ENCODE data around the gene NUTM2D. TPM values are rescaled to one million over a fixed set of nuclear protein-coding genes. Genes with fewer than 3 reads are reported as not detected.

Gene NUTM2D, protein sequence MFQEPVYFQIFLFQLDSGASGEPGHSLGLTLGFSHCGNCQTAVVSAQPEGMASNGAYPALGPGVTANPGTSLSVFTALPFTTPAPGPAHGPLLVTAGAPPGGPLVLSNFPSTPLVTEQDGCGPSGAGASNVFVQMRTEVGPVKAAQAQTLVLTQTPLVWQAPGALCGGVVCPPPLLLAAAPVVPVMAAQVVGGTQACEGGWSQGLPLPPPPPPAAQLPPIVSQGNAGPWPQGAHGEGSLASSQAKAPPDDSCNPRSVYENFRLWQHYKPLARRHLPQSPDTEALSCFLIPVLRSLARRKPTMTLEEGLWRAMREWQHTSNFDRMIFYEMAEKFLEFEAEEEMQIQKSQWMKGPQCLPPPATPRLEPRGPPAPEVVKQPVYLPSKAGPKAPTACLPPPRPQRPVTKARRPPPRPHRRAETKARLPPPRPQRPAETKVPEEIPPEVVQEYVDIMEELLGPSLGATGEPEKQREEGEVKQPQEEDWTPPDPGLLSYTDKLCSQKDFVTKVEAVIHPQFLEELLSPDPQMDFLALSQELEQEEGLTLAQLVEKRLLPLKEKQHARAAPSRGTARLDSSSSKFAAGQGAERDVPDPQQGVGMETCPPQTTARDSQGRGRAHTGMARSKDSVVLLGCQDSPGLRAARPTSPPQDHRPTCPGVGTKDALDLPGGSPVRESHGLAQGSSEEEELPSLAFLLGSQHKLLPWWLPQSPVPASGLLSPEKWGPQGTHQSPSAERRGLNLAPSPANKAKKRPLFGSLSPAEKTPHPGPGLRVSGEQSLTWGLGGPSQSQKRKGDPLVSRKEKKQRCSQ
- total RNA-seq = 2.1 and 7.5 TPM in 2 replicates

DNA sequence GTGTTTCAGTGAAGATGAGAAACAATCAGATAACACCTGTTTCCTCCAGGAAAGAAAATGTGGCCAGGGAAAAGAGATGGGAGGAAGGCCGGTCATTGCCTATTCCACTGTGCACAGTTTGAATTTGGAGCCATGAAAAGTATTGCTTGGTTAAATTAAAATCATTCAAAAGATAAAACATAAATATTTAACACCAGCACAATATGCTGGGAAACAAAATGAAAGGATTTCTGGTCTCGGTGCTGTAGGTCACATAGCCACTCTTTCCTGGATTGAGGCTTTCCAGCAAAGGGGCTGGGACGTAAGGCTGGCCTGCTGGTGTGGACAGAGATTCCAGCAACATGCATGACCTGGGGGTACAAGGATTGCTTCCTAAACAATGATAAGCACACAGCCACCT is at the start of gene NUTM2D:
TSS of gene NUTM2D (plus strand) at position 301 of the 400 bp plus-strand sequence. CDS start 522 bp downstream, outside the sequence.

Other genes starting within 250 kb of the NUTM2D start
- 0.68 and 0.71 TPM in 2 replicates for gene NUTM2A, start 132.3 kb upstream of the NUTM2D start, total RNA-seq
- gene MINPP1, start 147.1 kb downstream of the NUTM2D start, total RNA-seq = 24.3 and 28.0 TPM in 2 replicates